K562 (cell line): Measurements from ENCODE around the gene CLASP1. TPM values are rescaled to one million over a fixed set of nuclear protein-coding genes. Genes with fewer than 3 reads are reported as not detected.

Source experiments
- ATAC-seq: fragments of 200-7000 bp; cut with Tn5 transposase; 3 replicates; pipeline ENCODE4 v1.9.1; 2020; ENCODE audit warnings: moderate library complexity
- BruUV-seq: library from RNA; stranded (reverse); fragments of 400-500 nt; replicated peaks from 2 replicates; lab custom pipeline; 2021; lab: Mats Ljungman, UMichigan
- CTCF ChIA-PET: fragments of 300-600 bp; formaldehyde crosslinking; extraction: SDS; loops from one replicate; lab custom pipeline; 2021; ENCODE audit warnings: low intra/inter-chr PET ratio; lab: Yijun Ruan, JAX
- POLR2A ChIA-PET: fragments of 300-600, 350-650 bp; sonication (Branson Sonifier 250); formaldehyde crosslinking; extraction: SDS; loops from one replicate; lab custom pipeline; 2021; ENCODE audit warnings: antibody characterized with exemption, inconsistent platforms; lab: Yijun Ruan, JAX
- DNase-seq, 4 experiments: peaks; one replicate each; pipeline versions ENCODE4 v3.0.0 to v3.0.0-alpha.2; 2011 to 2018; ENCODE audit warnings: low spot score in 3 of 4, mixed read lengths in 3 of 4; ENCODE audit errors: extremely low read depth in 1 of 4
- FAIRE-seq: peaks from 2 replicates; lab custom pipeline; 2011; peaks lifted over from hg19 to GRCh38; lab: Jason Lieb, UNC
- H2AFZ ChIP-seq: 2 replicates; pipeline ENCODE4 v1.6.0; 2011; ENCODE audit warnings: low read depth, low read length, control low read depth, inconsistent platforms
- H3K27ac ChIP-seq: fragments of 200-600 bp; 3 replicates; pipeline ENCODE4 v1.8.0; 2011; ENCODE audit warnings: low read depth, mild to moderate bottlenecking, control low read depth, inconsistent platforms, low read length, moderate library complexity, mixed read lengths; ENCODE audit errors: extremely low read depth
- H3K27me3 ChIP-seq, 2 experiments: fragments of 300-600 bp in 1 of 2; 2 replicates in 1 of 2; 3 replicates in 1 of 2; pipeline versions ENCODE4 v1.6.0 to v1.8.0; 2011; ENCODE audit warnings: inconsistent platforms in 2 of 2, low read length in 2 of 2, mild to moderate bottlenecking in 1 of 2, mixed read lengths in 1 of 2, moderate library complexity in 1 of 2; ENCODE audit not compliant: control insufficient read depth in 2 of 2, insufficient read depth in 2 of 2
- H3K36me3 ChIP-seq: fragments of 300-600 bp; 3 replicates; pipeline ENCODE4 v1.8.0; 2011; ENCODE audit warnings: mild to moderate bottlenecking, low read length, inconsistent platforms; ENCODE audit not compliant: control insufficient read depth, insufficient read depth
- H3K4me1 ChIP-seq, 2 experiments: fragments of 200-600 bp in 1 of 2; replicated peaks in 1 of 2; 2 replicates in 1 of 2; 3 replicates in 1 of 2; pipeline versions ENCODE4 v1.5.1 to v1.8.0; 2011; ENCODE audit warnings: inconsistent platforms in 2 of 2, low read length in 2 of 2, mild to moderate bottlenecking in 1 of 2, mixed read lengths in 1 of 2, moderate library complexity in 1 of 2; ENCODE audit not compliant: control insufficient read depth in 2 of 2, insufficient read depth in 2 of 2
- H3K4me2 ChIP-seq: 2 replicates; pipeline ENCODE4 v1.6.1; 2011; ENCODE audit warnings: low read length, control low read depth, inconsistent platforms, mixed read lengths; ENCODE audit not compliant: insufficient read depth
- H3K4me3 ChIP-seq: fragments of 200-600 bp; sonication (generic), shearing (Covaris generic); 2 replicates; pipeline ENCODE4 v1.5.1; 2016; ENCODE audit warnings: control low read depth, inconsistent platforms
- H3K79me2 ChIP-seq: fragments of 200-600 bp; 3 replicates; pipeline ENCODE4 v1.8.0; 2011; ENCODE audit warnings: low read length, inconsistent platforms; ENCODE audit not compliant: control insufficient read depth, insufficient read depth
- H3K9ac ChIP-seq, 2 experiments: 2 replicates each; pipeline versions ENCODE4 v1.6.0 to v1.6.1; 2011; ENCODE audit warnings: low read depth in 2 of 2, low read length in 2 of 2, control low read depth in 1 of 2, inconsistent platforms in 1 of 2, mild to moderate bottlenecking in 1 of 2, mixed read lengths in 1 of 2; ENCODE audit not compliant: insufficient read depth in 1 of 2
- H3K9me1 ChIP-seq: one replicate; pipeline ENCODE4 v1.6.0; 2011; ENCODE audit warnings: inconsistent platforms, mild to moderate bottlenecking, low read length, moderate library complexity; ENCODE audit not compliant: control insufficient read depth, insufficient read depth
- H3K9me3 ChIP-seq: replicated peaks from 2 replicates; pipeline ENCODE4 v1.5.1; 2011; ENCODE audit warnings: low read depth, low read length, inconsistent platforms; ENCODE audit not compliant: control insufficient read depth, insufficient read depth
- H4K20me1 ChIP-seq: replicated peaks from 2 replicates; pipeline ENCODE4 v1.6.1; 2011; ENCODE audit warnings: low read length, inconsistent platforms, mixed read lengths; ENCODE audit not compliant: control insufficient read depth, insufficient read depth
- CTBP1 ChIP-seq: fragments of 450-650 bp; IDR thresholded peaks from 2 replicates; pipeline ENCODE4 v1.6.1; 2016; ENCODE audit warnings: borderline replicate concordance
- GTF2B ChIP-seq: IDR thresholded peaks from 2 replicates; pipeline ENCODE4 v1.6.1; 2011; ENCODE audit not compliant: insufficient read length; ENCODE audit errors: extremely low read depth
- POLR3G ChIP-seq: IDR thresholded peaks from 2 replicates; pipeline ENCODE4 v1.6.1; 2011; ENCODE audit not compliant: insufficient read length, insufficient replicate concordance; ENCODE audit errors: extremely low read depth
- RREB1 ChIP-seq: fragments of 250-450 bp; sonication (Bioruptor Pico); IDR thresholded peaks from 2 replicates; pipeline ENCODE4 v1.4.0; 2020
- ZBTB49 ChIP-seq: sonication (generic); formaldehyde crosslinking; IDR thresholded peaks from 2 replicates; pipeline ENCODE4 v1.8.0; 2022; ENCODE audit warnings: missing genetic modification reagents, mild to moderate bottlenecking, borderline replicate concordance
- ZNF766 ChIP-seq: fragments of 200-800 bp; sonication (Bioruptor generic); conservative IDR thresholded peaks from 2 replicates; pipeline ENCODE4 v1.6.1; 2016; ENCODE audit warnings: missing genetic modification characterization, missing compliant biosample characterization
- ZNF77 ChIP-seq: fragments of 250-450 bp; sonication (Bioruptor Pico); IDR thresholded peaks from 2 replicates; pipeline ENCODE4 v1.5.0; 2020
- WGBS: fragments of 100-300 bp; shearing (Covaris generic); methylation state at CpG from one replicate; pipeline ENCODE4 v1.1.6; 2016; ENCODE audit warnings: low coverage, mixed read lengths; ENCODE audit not compliant: insufficient coverage; ENCODE audit errors: missing lambda C conversion rate; 5-methylcytosine and 5-hydroxymethylcytosine counted together
- in situ Hi-C: fragments of 300-500 bp; cut with MboI; formaldehyde crosslinking; loops from 4 replicates; pipeline ENCODE4 v1.15.0; 2018; ENCODE audit warnings: inconsistent platforms, mixed read lengths
- intact Hi-C: fragments of 100-400 bp; cut with micrococcal nuclease; formaldehyde crosslinking; loops from 2 replicates; pipeline ENCODE4 v1.14.2; 2022
- polyA plus RNA-seq, 8 experiments: library from polyadenylated mRNA; depleted of rRNA in 4 of 8; stranded (reverse) in 5 of 8; unstranded in 3 of 8; fragments of >200 nt; fragmentation: Nextera tagmentation in 2 of 8; fragmentation: Illumina TruSeq in 1 of 8; extraction: Ambion mirVana in 2 of 8; extraction: Trizol in 1 of 8; gene quantifications; 2 replicates each; pipeline versions ENCODE4 v1.2.1 to v1.2.3, GENCODE V29; 2011 to 2014; ENCODE audit warnings: inconsistent platforms in 1 of 8, missing spikeins in 1 of 8
- total RNA-seq, 7 experiments: library from RNA; depleted of rRNA in 6 of 7; stranded (reverse); fragments of >200 nt in 6 of 7; fragmentation: Illumina TruSeq in 2 of 7; extraction: Trizol in 2 of 7; gene quantifications; 2 replicates each; pipeline versions ENCODE4 v1.2.1 to v1.2.3, GENCODE V29; 2011 to 2021; ENCODE audit warnings: low replicate concordance in 1 of 7

Gene CLASP1
- total and polyA plus RNA-seq, 9 of the 15 experiments (the other 6 are each of a cell fraction or from before 2014, with no cell fraction given): 1.7 to 40.3 (median 20.7) TPM

- Histone ChIP-seq H3K27me3 (no peaks in the 10 kb centered on the region), H3K27ac (no peak overlapping the region), H3K4me2 (no peak overlapping the region), H2AFZ (no peak overlapping the region), H3K79me2 (no peaks in the 10 kb centered on the region), H3K36me3 (peaks cover 46% of the 10 kb centered on the region; the same call in 2 of the 3 replicates), H3K9me1 (no peaks in the 10 kb centered on the region), H3K4me1 (no peaks in the 10 kb centered on the region), H3K9me3 (no peaks in the 10 kb centered on the region), H3K4me3 (no peak overlapping the region), H3K9ac (no peak overlapping the region), H4K20me1 (no peaks in the 10 kb centered on the region)
- ChIA-PET CTCF (no interaction called here), POLR2A (interaction anchor here (1.9 kb wide), 1 partner anchor 8 kb away, joined by 8 read pairs; no protein-coding TSS in a partner anchor)
- no peak for ATAC-seq
- no peak for DNase-seq
- in situ Hi-C loops (no loop called here), intact Hi-C loops (no loop called here)
- WGBS: 92% methylated on average over 3 of the region's 3 CpGs
- no peak for FAIRE-seq
- BruUV-seq: no TSS peak
- TF ChIP-seq POLR3G (no peak), GTF2B (no peak), CTBP1 (no peak), ZNF77 (CRISPR knock-in tag) (no peak), ZNF766 (CRISPR knock-in tag) (no peak), RREB1 (CRISPR knock-in tag) (no peak), ZBTB49 (no peak)
Measured at GRCh38 chr2:121513597-121514333, 135.5 kb downstream of the CLASP1 start.
